T-helper 1 cell (primary cell): ENCODE measurements around the gene EIF4A3.
"Not testable (repeated sequence)": the region's sequence is repeated elsewhere in the genome, so short reads cannot be mapped to it uniquely, and the experiment has no call there.

Experiments
- DNase-seq, 5 donors: peaks; one replicate each; pipeline ENCODE4 v3.0.0-alpha.2; 2012 to 2020

The EIF4A3 gene

GRCh38 chr17:80171681-80172080 is 24.8 kb upstream of the EIF4A3 start:
- DNase-seq: no peak

- DNase-seq: no peak
Measured at GRCh38 chr17:80169784-80170500, 23.0 kb upstream of the EIF4A3 start, which contains the start of gene CARD14. Gene CARD14, plus strand, starts transcription at chr17:80170030. Its CDS starts 11,409 bp downstream, at chr17:80181439.

- no peak for DNase-seq
Measured at GRCh38 chr17:80169107-80169506, 22.2 kb upstream of the EIF4A3 start.

GRCh38 chr17:80168371-80168770 is 21.4 kb upstream of the EIF4A3 start:
- no peak for DNase-seq

- no peak for DNase-seq
Measured at GRCh38 chr17:80166446-80166845, 19.5 kb upstream of the EIF4A3 start.

GRCh38 chr17:80164185-80164584 is 17.3 kb upstream of the EIF4A3 start:
- no peak for DNase-seq

- DNase-seq: no peak
Measured at GRCh38 chr17:80163336-80163735, 16.4 kb upstream of the EIF4A3 start.

GRCh38 chr17:80160536-80160935 is 13.6 kb upstream of the EIF4A3 start:
- DNase-seq: no peak

- no peak for DNase-seq
Measured at GRCh38 chr17:80158846-80159245, 11.9 kb upstream of the EIF4A3 start.

- not testable (repeated sequence) for DNase-seq
Measured at GRCh38 chr17:80155600-80155999, 8.7 kb upstream of the EIF4A3 start.

GRCh38 chr17:80154166-80154565 is 7.2 kb upstream of the EIF4A3 start:
- no peak for DNase-seq

GRCh38 chr17:80153004-80153403 is 6.1 kb upstream of the EIF4A3 start:
- DNase-seq: no peak

- peak in 1 of 5 donors; percentile 29 for DNase-seq
Measured at GRCh38 chr17:80152081-80152702, 5.3 kb upstream of the EIF4A3 start.

GRCh38 chr17:80151333-80151732 is 4.4 kb upstream of the EIF4A3 start:
- no peak for DNase-seq

- peak in 1 of 5 donors; percentile 35 for DNase-seq
Measured at GRCh38 chr17:80146121-80147034, 550 bp downstream of the EIF4A3 start.

GRCh38 chr17:80145076-80146075 is 1.6 kb downstream of the EIF4A3 start:
- peak in 1 of 5 donors; percentile 35 for DNase-seq

GRCh38 chr17:80142929-80143328 is 4.0 kb downstream of the EIF4A3 start:
- DNase-seq: no peak

GRCh38 chr17:80141463-80142165 is 5.3 kb downstream of the EIF4A3 start:
- DNase-seq: no peak

- DNase-seq: no peak
Measured at GRCh38 chr17:80138856-80139426, 8.0 kb downstream of the EIF4A3 start.

- no peak for DNase-seq
Measured at GRCh38 chr17:80137131-80137530, 9.8 kb downstream of the EIF4A3 start.

GRCh38 chr17:80133626-80133970 is 13.3 kb downstream of the EIF4A3 start:
- no peak for DNase-seq
